Stimulated activated CD8-positive, alpha-beta memory T cell treated with anti-CD3 and anti-CD28 coated beads, Interleukin-12 subunit alpha, Interleukin-12 subunit beta, amount 100 ng/mL, for 4 hours (primary cell): ENCODE data around the gene CDK2.

Experiments
- DNase-seq: peaks from one replicate; pipeline ENCODE4 v3.0.0-alpha.2; 2020; ENCODE audit warnings: low read depth

Gene CDK2

GRCh38 chr12:55938826-55939501, 27.7 kb upstream of the CDK2 start:
- DNase-seq, result no peak

GRCh38 chr12:55940065-55940732, 26.4 kb upstream of the CDK2 start:
- DNase-seq, result peak; percentile 56

- DNase-seq, result no peak
Observed at GRCh38 chr12:55942055-55942454, 24.6 kb upstream of the CDK2 start.

GRCh38 chr12:55942577-55943136, 24.0 kb upstream of the CDK2 start:
- no peak for DNase-seq

GRCh38 chr12:55946553-55946952, 20.1 kb upstream of the CDK2 start:
- no peak for DNase-seq

- no peak for DNase-seq
Observed at GRCh38 chr12:55955344-55955743, 11.3 kb upstream of the CDK2 start.

GRCh38 chr12:55955800-55956508, 10.7 kb upstream of the CDK2 start:
- no peak for DNase-seq

GRCh38 chr12:55957106-55957859, 9.3 kb upstream of the CDK2 start:
- DNase-seq, result no peak

GRCh38 chr12:55963760-55964159, 2.9 kb upstream of the CDK2 start:
- no peak for DNase-seq

- DNase-seq, result no peak
Observed at GRCh38 chr12:55965240-55965639, 1.4 kb upstream of the CDK2 start.

GRCh38 chr12:55965941-55966407, 656 bp upstream of the CDK2 start, which contains the start of gene PMEL:
Gene PMEL, minus strand, starts transcription at chr12:55966042. Its CDS starts 31 bp downstream, at chr12:55966011.
- no peak for DNase-seq

- DNase-seq, result no peak
Observed at GRCh38 chr12:55969356-55969755, 2.7 kb downstream of the CDK2 start.

GRCh38 chr12:55970775-55971174, 4.1 kb downstream of the CDK2 start:
- no peak for DNase-seq

- DNase-seq, result no peak
Observed at GRCh38 chr12:55972042-55972441, 5.4 kb downstream of the CDK2 start.

- no peak for DNase-seq
Observed at GRCh38 chr12:55972456-55972855, 5.8 kb downstream of the CDK2 start.

GRCh38 chr12:55972911-55973598, 6.4 kb downstream of the CDK2 start:
- DNase-seq, result no peak

GRCh38 chr12:55973599-55974307, 7.1 kb downstream of the CDK2 start, which contains the start of gene RAB5B:
Gene RAB5B, plus strand, starts transcription at chr12:55974078. Its CDS starts 12,883 bp downstream, at chr12:55986961.
- peak; percentile 92 for DNase-seq

- DNase-seq, result no peak
Observed at GRCh38 chr12:55974308-55974730, 7.7 kb downstream of the CDK2 start.

GRCh38 chr12:55978393-55978792, 11.8 kb downstream of the CDK2 start:
- no peak for DNase-seq

GRCh38 chr12:55979069-55979468, 12.4 kb downstream of the CDK2 start:
- no peak for DNase-seq
